HepG2 (cell line): ENCODE data around the gene NDUFB3. TPM values are rescaled to one million over a fixed set of nuclear protein-coding genes. Genes with fewer than 3 reads are reported as not detected.

Experiments
- BCL6 ChIP-seq: IDR thresholded peaks from 2 replicates; pipeline ENCODE4 v1.6.1; 2016; ENCODE audit warnings: missing genetic modification reagents, missing compliant biosample characterization
- ERF ChIP-seq: IDR thresholded peaks from 2 replicates; pipeline ENCODE4 v1.6.1; 2018; ENCODE audit warnings: missing biosample characterization, missing genetic modification reagents
- HDAC2 ChIP-seq: sonication (generic); formaldehyde crosslinking; IDR thresholded peaks from 2 replicates; pipeline ENCODE4 v1.4.0; 2020; ENCODE audit warnings: missing genetic modification reagents
- HMG20A ChIP-seq: IDR thresholded peaks from 2 replicates; pipeline ENCODE4 v1.6.1; 2016; ENCODE audit warnings: borderline replicate concordance
- MTF1 ChIP-seq: sonication (generic); formaldehyde crosslinking; IDR thresholded peaks from 2 replicates; pipeline ENCODE4 v1.5.0; 2020; ENCODE audit warnings: missing genetic modification reagents
- PPARG ChIP-seq: conservative IDR thresholded peaks from 2 replicates; pipeline ENCODE4 v1.6.1; 2016; ENCODE audit warnings: missing biosample characterization, missing genetic modification reagents
- RARA ChIP-seq: IDR thresholded peaks from 2 replicates; pipeline ENCODE4 v1.6.1; 2016; ENCODE audit warnings: missing genetic modification reagents, missing compliant biosample characterization
- REXO4 ChIP-seq: sonication (generic); formaldehyde crosslinking; IDR thresholded peaks from 2 replicates; pipeline ENCODE4 v1.8.0; 2022; ENCODE audit warnings: missing genetic modification reagents, mild to moderate bottlenecking, borderline replicate concordance
- SRSF4 ChIP-seq: fragments of 200-400 bp; formaldehyde crosslinking; IDR thresholded peaks from one replicate; pipeline ENCODE4 v1.6.1; 2018; ENCODE audit warnings: mild to moderate bottlenecking, low read depth, low read length, moderate library complexity; ENCODE audit not compliant: poor library complexity, severe bottlenecking
- TBL1XR1 ChIP-seq: fragments of 150-350 bp; IDR thresholded peaks from 2 replicates; pipeline ENCODE4 v1.6.1; 2014; ENCODE audit warnings: borderline replicate concordance, low read length; ENCODE audit not compliant: partially characterized antibody
- TOE1 ChIP-seq: sonication (generic); formaldehyde crosslinking; IDR thresholded peaks from 2 replicates; pipeline ENCODE4 v1.4.0; 2020; ENCODE audit warnings: mild to moderate bottlenecking, missing genetic modification reagents
- YEATS2 ChIP-seq: sonication (generic); formaldehyde crosslinking; IDR thresholded peaks from 2 replicates; pipeline ENCODE4 v1.4.0; 2020; ENCODE audit warnings: missing genetic modification reagents, borderline replicate concordance
- ZNF329 ChIP-seq: sonication (generic); formaldehyde crosslinking; IDR thresholded peaks from 2 replicates; pipeline ENCODE4 v1.9.0; 2021; ENCODE audit warnings: low read depth, mild to moderate bottlenecking, missing genetic modification reagents
- polyA plus RNA-seq, 8 experiments: library from polyadenylated mRNA; depleted of rRNA in 3 of 8; stranded (reverse) in 7 of 8; unstranded in 1 of 8; fragments of >200 nt; fragmentation: Illumina TruSeq in 4 of 8; extraction: Trizol in 4 of 8; gene quantifications; 2 replicates each; pipeline versions ENCODE4 v1.2.1 to v1.2.3, GENCODE V29; 2011 to 2016; ENCODE audit warnings: low read depth in 4 of 8, missing spikeins in 1 of 8, mixed read lengths in 1 of 8; ENCODE audit not compliant: insufficient read depth in 1 of 8
- total RNA-seq, 5 experiments: library from RNA; depleted of rRNA; stranded (reverse); fragments of >200 nt; fragmentation: Illumina TruSeq; extraction: Trizol; gene quantifications; 2 replicates each; pipeline ENCODE4 v1.2.3, GENCODE V29; 2016; ENCODE audit warnings: low read depth in 1 of 5
- TF ChIP-seq, protein P1 (sequence below): sonication (generic); formaldehyde crosslinking; IDR thresholded peaks from 2 replicates; pipeline ENCODE4 v1.9.0; 2021; ENCODE audit warnings: missing genetic modification reagents, borderline replicate concordance
- TF ChIP-seq, protein P2 (sequence below): sonication (generic); formaldehyde crosslinking; IDR thresholded peaks from 2 replicates; pipeline ENCODE4 v1.9.0; 2021; ENCODE audit warnings: missing genetic modification reagents, mild to moderate bottlenecking, borderline replicate concordance
- TF ChIP-seq, protein P3 (sequence below): sonication (generic); formaldehyde crosslinking; IDR thresholded peaks from 2 replicates; pipeline ENCODE4 v1.4.0; 2020; ENCODE audit warnings: mild to moderate bottlenecking, missing genetic modification reagents
- TF ChIP-seq, protein P4 (sequence below): IDR thresholded peaks from 2 replicates; pipeline ENCODE4 v1.6.1; 2016; ENCODE audit warnings: missing biosample characterization, missing genetic modification reagents, low read depth

Gene NDUFB3
- total and polyA plus RNA-seq, 2 of the 13 experiments (the other 11 are each of a cell fraction or from before 2014, with no cell fraction given), result 50.7 to 159 TPM

DNA sequence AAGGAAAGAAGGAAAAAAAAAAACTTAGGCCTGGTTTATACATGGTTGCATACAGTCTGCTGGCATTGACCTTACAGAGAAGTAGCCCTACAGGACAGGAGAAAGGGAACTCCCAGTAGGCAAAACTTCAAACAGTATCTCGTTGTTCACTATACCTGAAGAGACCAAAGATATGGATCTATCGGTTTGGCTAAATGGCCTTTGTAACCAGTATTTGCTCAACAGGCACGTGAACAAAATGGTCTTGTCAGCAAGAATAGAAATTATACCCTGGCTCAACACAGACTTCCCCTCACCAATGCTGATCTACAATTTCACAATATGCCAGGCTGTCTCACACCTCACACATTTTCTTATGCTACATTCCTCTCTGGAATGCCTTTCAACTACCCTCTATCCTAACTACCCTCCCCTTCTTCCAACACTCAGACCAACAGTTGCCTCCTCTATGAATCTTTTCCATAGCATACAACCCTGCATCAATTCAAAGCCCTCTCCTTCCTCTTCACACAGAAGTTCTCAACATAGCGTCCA is 14.0 kb upstream of the NDUFB3 start (continued):
- TF ChIP-seq, protein P1, sequence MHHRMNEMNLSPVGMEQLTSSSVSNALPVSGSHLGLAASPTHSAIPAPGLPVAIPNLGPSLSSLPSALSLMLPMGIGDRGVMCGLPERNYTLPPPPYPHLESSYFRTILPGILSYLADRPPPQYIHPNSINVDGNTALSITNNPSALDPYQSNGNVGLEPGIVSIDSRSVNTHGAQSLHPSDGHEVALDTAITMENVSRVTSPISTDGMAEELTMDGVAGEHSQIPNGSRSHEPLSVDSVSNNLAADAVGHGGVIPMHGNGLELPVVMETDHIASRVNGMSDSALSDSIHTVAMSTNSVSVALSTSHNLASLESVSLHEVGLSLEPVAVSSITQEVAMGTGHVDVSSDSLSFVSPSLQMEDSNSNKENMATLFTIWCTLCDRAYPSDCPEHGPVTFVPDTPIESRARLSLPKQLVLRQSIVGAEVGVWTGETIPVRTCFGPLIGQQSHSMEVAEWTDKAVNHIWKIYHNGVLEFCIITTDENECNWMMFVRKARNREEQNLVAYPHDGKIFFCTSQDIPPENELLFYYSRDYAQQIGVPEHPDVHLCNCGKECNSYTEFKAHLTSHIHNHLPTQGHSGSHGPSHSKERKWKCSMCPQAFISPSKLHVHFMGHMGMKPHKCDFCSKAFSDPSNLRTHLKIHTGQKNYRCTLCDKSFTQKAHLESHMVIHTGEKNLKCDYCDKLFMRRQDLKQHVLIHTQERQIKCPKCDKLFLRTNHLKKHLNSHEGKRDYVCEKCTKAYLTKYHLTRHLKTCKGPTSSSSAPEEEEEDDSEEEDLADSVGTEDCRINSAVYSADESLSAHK, result no peak
- 0 out of 2 replicates have a peak, but pooled peaks have one; percentile 70 for TF ChIP-seq TOE1
- TF ChIP-seq RARA (CRISPR knock-in tag), result peak; percentile 71
- no peak for TF ChIP-seq ZNF329 (CRISPR knock-in tag)
- peak; percentile 97 for TF ChIP-seq BCL6
- TF ChIP-seq YEATS2, result peak; percentile 47; the same call in 1 of the 2 replicates
- no peak for TF ChIP-seq TBL1XR1
- TF ChIP-seq, protein P2, sequence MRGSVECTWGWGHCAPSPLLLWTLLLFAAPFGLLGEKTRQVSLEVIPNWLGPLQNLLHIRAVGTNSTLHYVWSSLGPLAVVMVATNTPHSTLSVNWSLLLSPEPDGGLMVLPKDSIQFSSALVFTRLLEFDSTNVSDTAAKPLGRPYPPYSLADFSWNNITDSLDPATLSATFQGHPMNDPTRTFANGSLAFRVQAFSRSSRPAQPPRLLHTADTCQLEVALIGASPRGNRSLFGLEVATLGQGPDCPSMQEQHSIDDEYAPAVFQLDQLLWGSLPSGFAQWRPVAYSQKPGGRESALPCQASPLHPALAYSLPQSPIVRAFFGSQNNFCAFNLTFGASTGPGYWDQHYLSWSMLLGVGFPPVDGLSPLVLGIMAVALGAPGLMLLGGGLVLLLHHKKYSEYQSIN (CRISPR knock-in tag), result no peak
- no peak for TF ChIP-seq MTF1 (CRISPR knock-in tag)
- TF ChIP-seq, protein P3, sequence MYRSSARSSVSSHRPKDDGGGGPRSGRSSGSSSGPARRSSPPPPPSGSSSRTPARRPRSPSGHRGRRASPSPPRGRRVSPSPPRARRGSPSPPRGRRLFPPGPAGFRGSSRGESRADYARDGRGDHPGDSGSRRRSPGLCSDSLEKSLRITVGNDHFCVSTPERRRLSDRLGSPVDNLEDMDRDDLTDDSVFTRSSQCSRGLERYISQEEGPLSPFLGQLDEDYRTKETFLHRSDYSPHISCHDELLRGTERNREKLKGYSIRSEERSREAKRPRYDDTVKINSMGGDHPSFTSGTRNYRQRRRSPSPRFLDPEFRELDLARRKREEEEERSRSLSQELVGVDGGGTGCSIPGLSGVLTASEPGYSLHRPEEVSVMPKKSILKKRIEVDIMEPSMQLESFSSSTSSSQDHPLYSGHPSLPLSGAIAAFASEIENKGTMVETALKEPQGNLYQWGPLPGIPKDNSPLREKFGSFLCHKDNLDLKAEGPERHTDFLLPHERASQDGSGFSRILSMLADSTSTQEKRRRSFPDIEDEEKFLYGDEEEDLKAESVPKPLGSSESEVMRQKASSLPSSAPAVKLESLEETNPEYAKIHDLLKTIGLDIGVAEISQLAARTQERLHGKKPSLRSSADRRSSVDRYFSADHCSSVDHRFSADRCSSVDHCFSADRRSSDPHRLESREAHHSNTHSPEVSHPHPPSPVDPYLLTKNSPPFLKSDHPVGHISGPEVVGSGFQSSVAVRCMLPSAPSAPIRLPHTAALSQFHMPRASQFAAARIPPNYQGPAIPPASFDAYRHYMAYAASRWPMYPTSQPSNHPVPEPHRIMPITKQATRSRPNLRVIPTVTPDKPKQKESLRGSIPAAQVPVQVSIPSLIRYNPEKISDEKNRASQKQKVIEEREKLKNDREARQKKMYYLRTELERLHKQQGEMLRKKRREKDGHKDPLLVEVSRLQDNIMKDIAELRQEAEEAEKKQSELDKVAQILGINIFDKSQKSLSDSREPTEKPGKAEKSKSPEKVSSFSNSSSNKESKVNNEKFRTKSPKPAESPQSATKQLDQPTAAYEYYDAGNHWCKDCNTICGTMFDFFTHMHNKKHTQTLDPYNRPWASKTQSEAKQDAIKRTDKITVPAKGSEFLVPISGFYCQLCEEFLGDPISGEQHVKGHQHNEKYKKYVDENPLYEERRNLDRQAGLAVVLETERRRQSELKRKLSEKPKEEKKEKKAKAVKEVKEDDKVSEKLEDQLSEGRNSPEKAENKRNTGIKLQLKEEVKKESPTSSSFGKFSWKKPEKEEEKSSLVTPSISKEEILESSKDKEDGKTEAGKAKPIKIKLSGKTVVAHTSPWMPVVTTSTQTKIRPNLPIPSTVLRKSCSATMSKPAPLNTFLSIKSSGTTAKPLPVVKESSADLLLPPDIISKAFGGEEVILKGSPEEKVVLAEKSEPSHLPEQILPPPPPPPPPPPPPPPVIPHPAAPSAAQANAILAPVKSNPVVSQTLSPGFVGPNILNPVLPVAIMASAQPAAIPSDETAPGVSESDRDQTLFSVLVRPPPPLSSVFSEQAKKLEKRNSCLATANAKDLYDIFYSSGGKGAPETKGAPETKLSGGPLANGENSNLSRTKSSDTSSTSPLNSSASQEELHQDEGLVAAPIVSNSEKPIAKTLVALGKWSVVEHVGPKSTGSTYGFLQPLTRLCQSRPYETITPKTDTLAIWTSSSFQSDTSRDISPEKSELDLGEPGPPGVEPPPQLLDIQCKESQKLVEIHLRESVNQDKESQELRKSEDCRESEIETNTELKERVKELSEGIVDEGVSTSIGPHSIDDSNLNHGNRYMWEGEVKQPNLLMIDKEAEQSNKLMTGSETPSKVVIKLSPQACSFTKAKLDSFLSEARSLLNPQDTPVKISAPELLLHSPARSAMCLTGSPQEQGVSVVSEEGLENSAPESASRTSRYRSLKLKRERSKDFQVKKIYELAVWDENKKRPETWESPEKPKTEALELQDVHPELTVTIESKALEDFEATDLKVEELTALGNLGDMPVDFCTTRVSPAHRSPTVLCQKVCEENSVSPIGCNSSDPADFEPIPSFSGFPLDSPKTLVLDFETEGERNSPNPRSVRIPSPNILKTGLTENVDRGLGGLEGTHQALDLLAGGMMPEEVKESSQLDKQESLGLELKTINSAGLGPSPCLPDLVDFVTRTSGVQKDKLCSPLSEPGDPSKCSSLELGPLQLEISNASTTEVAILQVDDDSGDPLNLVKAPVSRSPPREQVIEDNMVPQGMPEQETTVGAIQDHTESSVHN, result no peak
- peak; percentile 90 for TF ChIP-seq HDAC2
- no peak for TF ChIP-seq REXO4 (CRISPR knock-in tag)
- TF ChIP-seq, protein P4, sequence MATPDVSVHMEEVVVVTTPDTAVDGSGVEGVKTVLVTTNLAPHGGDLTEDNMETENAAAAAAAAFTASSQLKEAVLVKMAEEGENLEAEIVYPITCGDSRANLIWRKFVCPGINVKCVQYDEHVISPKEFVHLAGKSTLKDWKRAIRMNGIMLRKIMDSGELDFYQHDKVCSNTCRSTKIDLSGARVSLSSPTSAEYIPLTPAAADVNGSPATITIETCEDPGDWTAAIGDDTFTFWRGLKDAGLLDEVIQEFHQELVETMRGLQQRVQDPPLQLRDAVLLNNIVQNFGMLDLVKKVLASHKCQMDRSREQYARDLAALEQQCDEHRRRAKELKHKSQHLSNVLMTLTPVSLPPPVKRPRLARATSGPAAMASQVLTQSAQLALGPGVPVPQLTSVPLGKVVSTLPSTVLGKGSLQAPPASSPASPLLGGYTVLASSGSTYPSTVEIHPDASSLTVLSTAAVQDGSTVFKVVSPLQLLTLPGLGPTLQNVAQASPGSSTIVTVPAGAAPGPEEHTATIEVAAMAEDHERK (CRISPR knock-in tag), result no peak
- peak; percentile 71 for TF ChIP-seq ERF
- TF ChIP-seq PPARG (CRISPR knock-in tag), result peak; percentile 71
- no peak for TF ChIP-seq SRSF4
- peak; percentile 78 for TF ChIP-seq HMG20A (CRISPR knock-in tag)
